DND-41 (cell line): Measurements from ENCODE around the gene GALNTL6.

Source experiments
- ATAC-seq: fragments of 200-7000 bp; cut with Tn5 transposase; 3 replicates; pipeline ENCODE4 v1.9.1; 2021; ENCODE audit warnings: low read depth; ENCODE audit not compliant: insufficient read depth
- DNase-seq: peaks from one replicate; pipeline ENCODE4 v3.0.0-alpha.2; 2020
- H2AFZ ChIP-seq: 2 replicates; pipeline ENCODE4 v1.6.0; 2012; ENCODE audit warnings: low read depth, low read length
- H3K27ac ChIP-seq: 2 replicates; pipeline ENCODE4 v1.5.1; 2012; ENCODE audit warnings: low read length, inconsistent platforms
- H3K27me3 ChIP-seq: fragments of 200-600 bp; sonication (generic); 2 replicates; pipeline ENCODE4 v1.6.0; 2012; ENCODE audit warnings: low read length, mild to moderate bottlenecking, inconsistent platforms; ENCODE audit not compliant: insufficient read depth, poor library complexity
- H3K36me3 ChIP-seq: 2 replicates; pipeline ENCODE4 v1.5.1; 2012; ENCODE audit warnings: low read length, inconsistent platforms; ENCODE audit not compliant: insufficient read depth
- H3K4me1 ChIP-seq: 2 replicates; pipeline ENCODE4 v1.5.1; 2012; ENCODE audit warnings: mild to moderate bottlenecking, low read length; ENCODE audit not compliant: insufficient read depth
- H3K4me2 ChIP-seq: 2 replicates; pipeline ENCODE4 v1.6.0; 2012; ENCODE audit warnings: mild to moderate bottlenecking, moderate library complexity, low read length, inconsistent platforms; ENCODE audit not compliant: insufficient read depth
- H3K4me3 ChIP-seq, 2 experiments: fragments of 200-600 bp in 1 of 2; shearing (Covaris generic) in 1 of 2; 2 replicates each; pipeline ENCODE4 v1.5.1; 2012 to 2016; ENCODE audit warnings: inconsistent platforms in 2 of 2, low read length in 2 of 2, mild to moderate bottlenecking in 2 of 2, low read depth in 1 of 2, moderate library complexity in 1 of 2
- H3K79me2 ChIP-seq: 2 replicates; pipeline ENCODE4 v1.6.0; 2012; ENCODE audit warnings: low read length, inconsistent platforms; ENCODE audit not compliant: insufficient read depth
- H3K9ac ChIP-seq: 2 replicates; pipeline ENCODE4 v1.6.0; 2012; ENCODE audit warnings: low read depth, mild to moderate bottlenecking, inconsistent platforms, low read length, moderate library complexity
- H3K9me3 ChIP-seq: 2 replicates; pipeline ENCODE4 v1.5.1; 2012; ENCODE audit warnings: low read length, moderate library complexity, mild to moderate bottlenecking, inconsistent platforms; ENCODE audit not compliant: insufficient read depth, severe bottlenecking
- H4K20me1 ChIP-seq: 2 replicates; pipeline ENCODE4 v1.6.0; 2012; ENCODE audit warnings: low read length; ENCODE audit not compliant: insufficient read depth
- EZH2 ChIP-seq: IDR thresholded peaks from 3 replicates; pipeline ENCODE4 v1.6.1; 2012; ENCODE audit warnings: borderline replicate concordance, low read depth, mild to moderate bottlenecking, moderate library complexity, low read length, inconsistent platforms; ENCODE audit not compliant: severe bottlenecking
- TF ChIP-seq, protein P1 (sequence below): IDR thresholded peaks from 2 replicates; pipeline ENCODE4 v1.5.1; 2012; ENCODE audit warnings: borderline replicate concordance, low read length, moderate library complexity, mild to moderate bottlenecking; ENCODE audit not compliant: poor library complexity, severe bottlenecking; ENCODE audit errors: extremely low read depth

Gene GALNTL6

DNA sequence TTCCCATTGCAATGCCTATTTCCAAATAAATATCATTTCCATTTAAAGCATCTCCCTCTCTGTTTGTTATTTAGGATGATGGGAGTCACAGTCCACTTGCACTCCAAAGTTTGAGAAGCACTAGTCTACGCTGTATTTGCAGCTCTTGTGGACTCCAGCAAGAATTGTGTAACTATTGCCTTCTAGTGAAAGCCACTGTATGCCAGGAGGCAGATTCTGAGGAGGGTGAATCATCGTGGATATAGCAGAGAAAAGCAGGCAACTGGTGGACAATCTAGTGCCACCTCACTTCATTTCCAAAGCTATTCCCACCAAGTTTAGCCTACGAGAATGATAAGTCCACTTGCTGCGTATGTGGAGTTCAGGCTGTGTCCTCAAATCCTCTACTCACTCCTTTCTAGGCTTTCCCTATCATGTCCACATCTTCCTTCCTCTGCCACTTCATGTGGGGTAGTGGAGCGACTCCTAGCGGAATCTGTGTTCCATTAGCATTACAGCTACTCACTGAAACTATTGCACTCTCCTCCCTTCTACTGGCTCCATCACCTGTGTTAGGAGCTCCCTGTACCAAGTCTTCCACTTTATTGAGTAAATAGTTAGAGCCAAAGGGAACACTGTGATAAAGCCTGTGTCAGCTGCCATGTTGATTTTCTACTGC lies 853.6 kb downstream of the GALNTL6 start:
- Histone ChIP-seq H3K9ac (no peak overlapping the region), H3K4me2 (no peak overlapping the region), H3K36me3 (no peaks in the 10 kb centered on the region), H3K27me3 (no peaks in the 10 kb centered on the region), H3K9me3 (no peaks in the 10 kb centered on the region), H3K4me3 (no peak overlapping the region), H3K4me1 (no peaks in the 10 kb centered on the region), H3K27ac (no peak overlapping the region), H3K79me2 (no peaks in the 10 kb centered on the region), H2AFZ (no peak overlapping the region), H4K20me1 (no peaks in the 10 kb centered on the region)
- DNase-seq (no peak), ATAC-seq (no peak)
- TF ChIP-seq, protein P1, sequence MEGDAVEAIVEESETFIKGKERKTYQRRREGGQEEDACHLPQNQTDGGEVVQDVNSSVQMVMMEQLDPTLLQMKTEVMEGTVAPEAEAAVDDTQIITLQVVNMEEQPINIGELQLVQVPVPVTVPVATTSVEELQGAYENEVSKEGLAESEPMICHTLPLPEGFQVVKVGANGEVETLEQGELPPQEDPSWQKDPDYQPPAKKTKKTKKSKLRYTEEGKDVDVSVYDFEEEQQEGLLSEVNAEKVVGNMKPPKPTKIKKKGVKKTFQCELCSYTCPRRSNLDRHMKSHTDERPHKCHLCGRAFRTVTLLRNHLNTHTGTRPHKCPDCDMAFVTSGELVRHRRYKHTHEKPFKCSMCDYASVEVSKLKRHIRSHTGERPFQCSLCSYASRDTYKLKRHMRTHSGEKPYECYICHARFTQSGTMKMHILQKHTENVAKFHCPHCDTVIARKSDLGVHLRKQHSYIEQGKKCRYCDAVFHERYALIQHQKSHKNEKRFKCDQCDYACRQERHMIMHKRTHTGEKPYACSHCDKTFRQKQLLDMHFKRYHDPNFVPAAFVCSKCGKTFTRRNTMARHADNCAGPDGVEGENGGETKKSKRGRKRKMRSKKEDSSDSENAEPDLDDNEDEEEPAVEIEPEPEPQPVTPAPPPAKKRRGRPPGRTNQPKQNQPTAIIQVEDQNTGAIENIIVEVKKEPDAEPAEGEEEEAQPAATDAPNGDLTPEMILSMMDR = no peak

DNA sequence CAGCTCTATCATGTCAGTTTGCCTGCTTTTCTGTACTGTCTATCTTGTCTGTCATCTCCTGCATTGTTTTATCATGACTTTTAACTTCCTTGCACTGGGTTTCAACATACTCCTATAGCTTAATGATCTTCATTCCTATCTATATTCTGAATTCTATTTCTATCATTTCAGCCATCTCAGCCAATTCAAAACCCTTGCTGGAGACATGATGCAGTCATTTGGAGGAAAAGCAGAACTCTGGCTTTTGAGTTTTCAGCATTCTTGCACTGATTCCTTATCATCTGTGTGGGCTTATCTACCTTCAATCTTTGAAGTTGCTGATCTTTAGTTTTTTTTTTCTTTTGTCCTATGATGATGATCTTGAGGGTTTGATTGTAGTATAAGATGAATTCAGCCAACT lies 861.6 kb downstream of the GALNTL6 start:
- no peak overlapping the region for H3K9ac ChIP-seq
- no peaks in the 10 kb centered on the region for H4K20me1 ChIP-seq
- DNase-seq (no peak), ATAC-seq (no peak)
- no peaks in the 10 kb centered on the region for H3K36me3 ChIP-seq
- H3K4me2 ChIP-seq = no peak overlapping the region
- no peak overlapping the region for H3K4me3 ChIP-seq
- H3K9me3 ChIP-seq = no peaks in the 10 kb centered on the region
- H3K4me1 ChIP-seq = no peaks in the 10 kb centered on the region
- H3K27ac ChIP-seq = no peak overlapping the region
- H3K79me2 ChIP-seq = no peaks in the 10 kb centered on the region
- TF ChIP-seq EZH2 = no peak
- TF ChIP-seq, protein P1 = no peak
- no peaks in the 10 kb centered on the region for H3K27me3 ChIP-seq
- H2AFZ ChIP-seq = no peak overlapping the region

DNA sequence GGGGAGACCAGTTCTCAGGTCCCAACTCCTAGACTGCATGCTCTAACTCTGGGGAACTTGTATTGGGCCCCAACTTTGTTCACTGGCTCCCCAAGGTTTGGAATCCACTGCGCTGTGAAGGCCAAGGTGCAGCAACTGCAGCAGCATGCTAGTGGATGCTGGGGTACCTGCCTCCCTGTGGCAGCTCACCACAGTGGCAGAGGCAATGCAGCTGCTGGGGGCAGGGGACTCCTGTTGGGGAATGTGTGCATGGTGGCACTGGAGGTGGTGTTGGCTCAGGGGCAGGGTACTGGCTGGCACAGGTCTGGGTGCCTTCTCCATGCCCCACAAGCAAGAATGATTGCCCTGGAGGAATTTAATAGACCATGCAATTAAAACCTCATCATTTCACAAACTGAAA lies 862.0 kb downstream of the GALNTL6 start:
- Histone ChIP-seq H3K4me1 (no peaks in the 10 kb centered on the region), H2AFZ (no peak overlapping the region), H3K27me3 (no peaks in the 10 kb centered on the region), H3K9ac (no peak overlapping the region), H3K9me3 (no peaks in the 10 kb centered on the region), H3K79me2 (no peaks in the 10 kb centered on the region), H4K20me1 (no peaks in the 10 kb centered on the region), H3K4me2 (no peak overlapping the region), H3K4me3 (no peak overlapping the region), H3K36me3 (no peaks in the 10 kb centered on the region), H3K27ac (no peak overlapping the region)
- DNase-seq (no peak), ATAC-seq (no peak)
- TF ChIP-seq EZH2 = no peak
- TF ChIP-seq, protein P1 = no peak

DNA sequence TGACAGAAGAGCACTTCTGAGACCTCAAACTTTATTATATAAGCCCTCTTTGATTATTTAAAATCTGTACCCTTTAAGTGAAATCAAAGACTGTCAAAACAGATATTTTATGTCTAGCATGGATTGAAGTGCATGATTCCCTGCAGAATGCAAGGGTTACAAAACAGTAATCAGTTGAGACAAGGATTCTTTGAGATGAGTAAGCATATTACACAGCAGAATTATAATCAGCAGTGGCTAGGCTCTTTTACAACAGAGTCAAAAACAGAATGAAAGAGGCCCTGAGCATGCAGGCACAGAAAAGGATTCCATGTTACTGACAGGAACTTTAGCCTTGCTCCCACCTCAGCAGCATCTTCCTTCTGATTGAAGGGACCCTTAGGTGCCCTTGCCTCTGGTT lies 867.5 kb downstream of the GALNTL6 start:
- no peaks in the 10 kb centered on the region for H4K20me1 ChIP-seq
- H3K27ac ChIP-seq = no peak overlapping the region
- no peak for ATAC-seq
- H3K27me3 ChIP-seq = no peaks in the 10 kb centered on the region
- no peaks in the 10 kb centered on the region for H3K79me2 ChIP-seq
- H3K4me3 ChIP-seq = no peak overlapping the region
- H3K9me3 ChIP-seq = no peaks in the 10 kb centered on the region
- H3K36me3 ChIP-seq = no peaks in the 10 kb centered on the region
- H2AFZ ChIP-seq = no peak overlapping the region
- H3K4me2 ChIP-seq = no peak overlapping the region
- no peak for DNase-seq
- TF ChIP-seq EZH2 = no peak
- TF ChIP-seq, protein P1 = no peak
- H3K4me1 ChIP-seq = no peaks in the 10 kb centered on the region
- no peak overlapping the region for H3K9ac ChIP-seq
